ENCODE data around the gene NEU1. TPM values are rescaled to one million over a fixed set of nuclear protein-coding genes. Genes with fewer than 3 reads are reported as not detected.

NEU1 gene
- polyA plus RNA-seq, 1 donor (not counting 4 experiments of a cell fraction or from before 2014, with no cell fraction given), result 27.9 TPM

DNA sequence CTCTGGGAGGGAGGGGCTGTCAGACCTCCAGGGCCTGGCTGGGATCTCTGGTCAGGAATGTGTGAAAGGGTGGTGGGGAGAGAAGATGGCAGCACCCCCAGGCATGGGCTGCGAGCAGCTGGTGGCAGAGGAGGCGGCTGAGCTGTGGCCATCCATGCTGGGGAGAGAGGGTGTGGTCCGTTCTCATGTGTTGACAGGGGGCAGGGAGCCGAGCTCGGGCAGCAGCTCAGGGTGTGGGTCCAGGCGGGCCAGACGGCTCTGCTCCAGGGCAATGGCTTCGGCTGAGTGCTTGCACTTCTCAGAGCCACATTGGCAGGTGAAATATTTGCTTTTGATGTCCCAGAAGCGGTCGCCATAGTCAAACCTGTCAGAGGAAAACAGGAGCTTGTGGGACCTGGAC is 17.3 kb upstream of the NEU1 start:
- no peak overlapping the region for H3K4me2 ChIP-seq (ENCODE audit: control insufficient read depth, extremely low read depth, insufficient read depth, low read depth, low read length)
- no peak overlapping the region for H3K4me3 ChIP-seq (ENCODE audit: control insufficient read depth in 2 of 3, extremely low read depth in 1 of 3, insufficient read depth in 2 of 3, low read depth in 1 of 3, low read length in 3 of 3)
- DNase-seq (ENCODE audit: low read depth, low spot score) (no peak), FAIRE-seq (no peak)
- H4K20me1 ChIP-seq (ENCODE audit: control insufficient read depth, extremely low read depth, insufficient read depth, low read length), result no peaks in the 10 kb centered on the region
- H3K9me1 ChIP-seq (ENCODE audit: control insufficient read depth, extremely low read depth, insufficient read depth, low read length), result no peaks in the 10 kb centered on the region
- H3K27me3 ChIP-seq (ENCODE audit: control insufficient read depth, extremely low read depth, insufficient read depth, low read length), result no peaks in the 10 kb centered on the region
- TF ChIP-seq EZH2 (IDR thresholded peaks at IDR 0.05; ENCODE audit: low read length), result no peak
- TF ChIP-seq, protein P1, sequence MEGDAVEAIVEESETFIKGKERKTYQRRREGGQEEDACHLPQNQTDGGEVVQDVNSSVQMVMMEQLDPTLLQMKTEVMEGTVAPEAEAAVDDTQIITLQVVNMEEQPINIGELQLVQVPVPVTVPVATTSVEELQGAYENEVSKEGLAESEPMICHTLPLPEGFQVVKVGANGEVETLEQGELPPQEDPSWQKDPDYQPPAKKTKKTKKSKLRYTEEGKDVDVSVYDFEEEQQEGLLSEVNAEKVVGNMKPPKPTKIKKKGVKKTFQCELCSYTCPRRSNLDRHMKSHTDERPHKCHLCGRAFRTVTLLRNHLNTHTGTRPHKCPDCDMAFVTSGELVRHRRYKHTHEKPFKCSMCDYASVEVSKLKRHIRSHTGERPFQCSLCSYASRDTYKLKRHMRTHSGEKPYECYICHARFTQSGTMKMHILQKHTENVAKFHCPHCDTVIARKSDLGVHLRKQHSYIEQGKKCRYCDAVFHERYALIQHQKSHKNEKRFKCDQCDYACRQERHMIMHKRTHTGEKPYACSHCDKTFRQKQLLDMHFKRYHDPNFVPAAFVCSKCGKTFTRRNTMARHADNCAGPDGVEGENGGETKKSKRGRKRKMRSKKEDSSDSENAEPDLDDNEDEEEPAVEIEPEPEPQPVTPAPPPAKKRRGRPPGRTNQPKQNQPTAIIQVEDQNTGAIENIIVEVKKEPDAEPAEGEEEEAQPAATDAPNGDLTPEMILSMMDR (optimal IDR thresholded peaks at IDR 0.05 in 1 of 3, IDR thresholded peaks at IDR 0.05 in 1 of 3, conservative IDR thresholded peaks at IDR 0.05 in 1 of 3; ENCODE audit: extremely low read depth in 1 of 3, insufficient read depth in 2 of 3, low read length in 3 of 3), result no peak
- dilution Hi-C loops (cut with MboI; ENCODE audit: extremely low pct_ligation_motif_present, low sequenced_read_pairs), result no loop called here
- no peak overlapping the region for H3K9ac ChIP-seq (ENCODE audit: control insufficient read depth, extremely low read depth, insufficient read depth, low read length)
- no peaks in the 10 kb centered on the region for H3K79me2 ChIP-seq (ENCODE audit: control insufficient read depth, insufficient read depth, low read length)
- H3K9me3 ChIP-seq (ENCODE audit: control insufficient read depth, low read depth, low read length), result no peaks in the 10 kb centered on the region
- peaks cover 4% of the 10 kb centered on the region for H3K4me1 ChIP-seq (ENCODE audit: control insufficient read depth, extremely low read depth, insufficient read depth, low read length)
- no peak overlapping the region for H2AFZ ChIP-seq (ENCODE audit: control insufficient read depth, low read length)
- no peak overlapping the region for H3K27ac ChIP-seq (ENCODE audit: control insufficient read depth, insufficient read depth, low read length)
- peaks cover 16 to 22% of the 10 kb centered on the region in 2 experiments for H3K36me3 ChIP-seq (ENCODE audit: control insufficient read depth in 2 of 2, extremely low read depth in 1 of 2, insufficient read depth in 2 of 2, low read length in 2 of 2)

DNA sequence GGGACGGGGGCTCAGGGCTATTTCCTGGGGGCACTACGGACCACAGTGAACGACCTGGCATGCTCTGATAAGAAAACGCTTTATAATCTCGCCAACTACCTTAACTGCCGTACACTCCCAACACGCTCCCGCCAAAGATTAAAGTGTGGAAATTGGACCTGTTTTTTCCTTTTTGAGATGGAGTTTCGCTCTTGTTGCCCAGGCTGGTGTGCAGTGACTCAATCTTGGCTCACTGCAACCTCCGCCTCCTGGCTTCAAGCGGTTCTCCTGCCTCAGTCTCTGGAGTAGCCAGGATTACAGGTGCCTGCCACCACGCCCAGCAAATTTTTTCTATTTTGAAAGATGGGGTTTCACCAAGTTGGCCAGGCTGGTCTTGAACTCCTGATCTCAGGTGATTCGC is 16.5 kb upstream of the NEU1 start:
- Histone ChIP-seq H3K4me1 (ENCODE audit: control insufficient read depth, extremely low read depth, insufficient read depth, low read length) (peaks cover 4% of the 10 kb centered on the region), H3K79me2 (ENCODE audit: control insufficient read depth, insufficient read depth, low read length) (no peaks in the 10 kb centered on the region), H3K9me1 (ENCODE audit: control insufficient read depth, extremely low read depth, insufficient read depth, low read length) (no peaks in the 10 kb centered on the region), H3K27ac (ENCODE audit: control insufficient read depth, insufficient read depth, low read length) (peak overlapping the region; percentile 49), H3K4me3 (ENCODE audit: control insufficient read depth in 2 of 3, extremely low read depth in 1 of 3, insufficient read depth in 2 of 3, low read depth in 1 of 3, low read length in 3 of 3) (peak overlapping the region in 1 of 3 experiments; percentile 62), H3K9ac (ENCODE audit: control insufficient read depth, extremely low read depth, insufficient read depth, low read length) (peak overlapping the region; percentile 33), H3K36me3 (ENCODE audit: control insufficient read depth in 2 of 2, extremely low read depth in 1 of 2, insufficient read depth in 2 of 2, low read length in 2 of 2) (peaks cover 9 to 17% of the 10 kb centered on the region in 2 experiments), H3K27me3 (ENCODE audit: control insufficient read depth, extremely low read depth, insufficient read depth, low read length) (no peaks in the 10 kb centered on the region), H3K4me2 (ENCODE audit: control insufficient read depth, extremely low read depth, insufficient read depth, low read depth, low read length) (peak overlapping the region; percentile 73), H2AFZ (ENCODE audit: control insufficient read depth, low read length) (no peak overlapping the region), H3K9me3 (ENCODE audit: control insufficient read depth, low read depth, low read length) (no peaks in the 10 kb centered on the region), H4K20me1 (ENCODE audit: control insufficient read depth, extremely low read depth, insufficient read depth, low read length) (no peaks in the 10 kb centered on the region)
- dilution Hi-C loops (cut with MboI; ENCODE audit: extremely low pct_ligation_motif_present, low sequenced_read_pairs), result no loop called here
- DNase-seq (ENCODE audit: low read depth, low spot score), result no peak
- no peak for FAIRE-seq
- TF ChIP-seq, protein P1 (optimal IDR thresholded peaks at IDR 0.05 in 1 of 3, IDR thresholded peaks at IDR 0.05 in 1 of 3, conservative IDR thresholded peaks at IDR 0.05 in 1 of 3; ENCODE audit: extremely low read depth in 1 of 3, insufficient read depth in 2 of 3, low read length in 3 of 3), result no peak
- TF ChIP-seq EZH2 (IDR thresholded peaks at IDR 0.05; ENCODE audit: low read length), result no peak

Measured in keratinocyte (primary cell).